Endodermal cell (in vitro differentiated cells): ENCODE data around the gene KLHL14. TPM values are rescaled to one million over a fixed set of nuclear protein-coding genes. Genes with fewer than 3 reads are reported as not detected.

ENCODE experiments used
- DNase-seq: peaks from one replicate; pipeline ENCODE4 v3.0.0-alpha.2; 2017
- H3K27ac ChIP-seq: 2 replicates; pipeline ENCODE4 v1.5.1; 2013; ENCODE audit warnings: mild to moderate bottlenecking, low read depth, low read length, moderate library complexity
- H3K27me3 ChIP-seq: 2 replicates; pipeline ENCODE4 v1.6.1; 2013; ENCODE audit warnings: mild to moderate bottlenecking, low read length, moderate library complexity; ENCODE audit not compliant: insufficient read depth, control insufficient read depth, poor library complexity, severe bottlenecking
- H3K36me3 ChIP-seq: 2 replicates; pipeline ENCODE4 v1.7.0; 2013; ENCODE audit warnings: mild to moderate bottlenecking, low read length, moderate library complexity; ENCODE audit not compliant: control insufficient read depth, insufficient read depth
- H3K4me1 ChIP-seq: one replicate; pipeline ENCODE4 v1.7.0; 2013; ENCODE audit warnings: low read length; ENCODE audit not compliant: control insufficient read depth, insufficient read depth
- H3K4me3 ChIP-seq: 2 replicates; pipeline ENCODE4 v1.5.1; 2013; ENCODE audit warnings: mild to moderate bottlenecking, low read length, moderate library complexity
- H3K9ac ChIP-seq: 2 replicates; pipeline ENCODE4 v1.6.1; 2013; ENCODE audit warnings: mild to moderate bottlenecking, low read length, moderate library complexity; ENCODE audit not compliant: poor library complexity, severe bottlenecking; ENCODE audit errors: extremely low read depth
- H3K9me3 ChIP-seq: 2 replicates; pipeline ENCODE4 v1.6.1; 2013; ENCODE audit warnings: mild to moderate bottlenecking, low read length, moderate library complexity; ENCODE audit not compliant: control insufficient read depth
- H3K27ac Mint-ChIP-seq: 2 replicates; pipeline ENCODE4 v1.8.0; 2020; ENCODE audit warnings: mixed read lengths
- H3K27me3 Mint-ChIP-seq: 2 replicates; pipeline ENCODE4 v1.8.0; 2021; ENCODE audit warnings: mild to moderate bottlenecking, mixed read lengths; ENCODE audit not compliant: insufficient read depth
- H3K36me3 Mint-ChIP-seq: 2 replicates; pipeline ENCODE4 v1.8.0; 2020; ENCODE audit warnings: low read depth, mixed read lengths
- H3K4me1 Mint-ChIP-seq: 2 replicates; pipeline ENCODE4 v1.8.0; 2020; ENCODE audit warnings: mixed read lengths
- H3K4me3 Mint-ChIP-seq: 2 replicates; pipeline ENCODE4 v1.8.0; 2020; ENCODE audit warnings: mild to moderate bottlenecking, moderate library complexity, mixed read lengths
- H3K9me3 Mint-ChIP-seq: 2 replicates; pipeline ENCODE4 v1.8.0; 2020; ENCODE audit warnings: mild to moderate bottlenecking, mixed read lengths
- WGBS, 2 experiments: methylation state at CpG; one replicate each; pipeline versions ENCODE4 v1.1.5 to v1.1.7; 2013; ENCODE audit warnings: missing lambda C conversion rate in 2 of 2, mixed read lengths in 1 of 2; ENCODE audit not compliant: insufficient coverage in 1 of 2, insufficient read length in 1 of 2; 5-methylcytosine and 5-hydroxymethylcytosine counted together
- total RNA-seq, 2 donors: library from RNA; stranded (reverse); fragmentation: NEBNext Ultra II Directional in 1 of 2; extraction: Animal tissue kit (Norgen Biotek cat#: 25700) in 1 of 2; gene quantifications; 2 replicates in 1 of 2; 3 replicates in 1 of 2; pipeline ENCODE4 v1.2.1, GENCODE V29; 2021
- TF ChIP-seq, protein P1 (sequence below): fragments of 200-600 bp; sonication (generic); conservative IDR thresholded peaks from 2 replicates; pipeline ENCODE4 v1.5.0; 2021; ENCODE audit warnings: antibody characterized with exemption, mild to moderate bottlenecking

The KLHL14 gene
- total RNA-seq, 2 donors from 2014 or later, result 4.2 TPM

DNA sequence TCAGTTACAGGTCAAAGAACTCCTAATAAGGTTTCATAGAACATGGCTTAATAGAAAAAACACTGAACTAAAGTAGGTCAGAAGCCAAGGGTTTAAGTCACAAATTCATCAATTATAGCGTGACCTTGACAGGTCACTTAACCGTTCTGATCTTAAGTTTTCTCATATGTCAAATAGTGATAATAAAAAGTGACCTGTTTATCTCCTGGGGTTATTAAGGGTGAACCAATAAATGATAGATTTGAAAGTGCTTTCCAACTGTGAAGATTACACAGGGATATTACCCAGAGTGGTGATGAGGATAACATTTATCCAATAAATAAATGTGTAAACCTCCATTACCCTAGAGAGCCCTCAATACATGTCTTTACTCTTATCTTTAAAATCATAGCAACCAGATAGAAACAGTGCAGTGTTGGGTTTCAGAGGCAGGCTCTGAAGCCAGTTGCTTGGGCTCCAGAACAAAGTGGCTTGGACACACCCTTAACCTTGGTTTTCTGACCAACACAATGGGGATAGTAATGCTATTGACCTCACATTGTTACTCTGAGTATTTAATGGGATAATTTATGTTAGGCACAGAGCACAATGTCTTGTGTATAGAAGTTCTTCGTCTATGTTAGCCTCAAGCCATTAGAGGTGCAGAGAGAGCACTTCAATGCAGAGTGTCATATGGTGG, 48.6 kb downstream of the KLHL14 start:
- H3K4me3 ChIP-seq, result no peak overlapping the region
- H3K27me3 Mint-ChIP-seq, result peaks cover 4% of the 10 kb centered on the region
- no peak overlapping the region for H3K9ac ChIP-seq
- H3K36me3 ChIP-seq, result no peaks in the 10 kb centered on the region
- no peak overlapping the region for H3K4me3 Mint-ChIP-seq
- H3K9me3 Mint-ChIP-seq, result no peaks in the 10 kb centered on the region
- H3K27me3 ChIP-seq, result no peaks in the 10 kb centered on the region
- WGBS, 2 experiments, result 73 to 94% methylated on average over 1 to 3 of the region's 3 CpGs
- H3K36me3 Mint-ChIP-seq, result no peaks in the 10 kb centered on the region
- no peak overlapping the region for H3K27ac Mint-ChIP-seq
- peaks cover 2% of the 10 kb centered on the region for H3K4me1 Mint-ChIP-seq
- no peak for DNase-seq
- H3K4me1 ChIP-seq, result no peaks in the 10 kb centered on the region
- no peaks in the 10 kb centered on the region for H3K9me3 ChIP-seq
- TF ChIP-seq, protein P1, sequence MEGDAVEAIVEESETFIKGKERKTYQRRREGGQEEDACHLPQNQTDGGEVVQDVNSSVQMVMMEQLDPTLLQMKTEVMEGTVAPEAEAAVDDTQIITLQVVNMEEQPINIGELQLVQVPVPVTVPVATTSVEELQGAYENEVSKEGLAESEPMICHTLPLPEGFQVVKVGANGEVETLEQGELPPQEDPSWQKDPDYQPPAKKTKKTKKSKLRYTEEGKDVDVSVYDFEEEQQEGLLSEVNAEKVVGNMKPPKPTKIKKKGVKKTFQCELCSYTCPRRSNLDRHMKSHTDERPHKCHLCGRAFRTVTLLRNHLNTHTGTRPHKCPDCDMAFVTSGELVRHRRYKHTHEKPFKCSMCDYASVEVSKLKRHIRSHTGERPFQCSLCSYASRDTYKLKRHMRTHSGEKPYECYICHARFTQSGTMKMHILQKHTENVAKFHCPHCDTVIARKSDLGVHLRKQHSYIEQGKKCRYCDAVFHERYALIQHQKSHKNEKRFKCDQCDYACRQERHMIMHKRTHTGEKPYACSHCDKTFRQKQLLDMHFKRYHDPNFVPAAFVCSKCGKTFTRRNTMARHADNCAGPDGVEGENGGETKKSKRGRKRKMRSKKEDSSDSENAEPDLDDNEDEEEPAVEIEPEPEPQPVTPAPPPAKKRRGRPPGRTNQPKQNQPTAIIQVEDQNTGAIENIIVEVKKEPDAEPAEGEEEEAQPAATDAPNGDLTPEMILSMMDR, result no peak
- no peak overlapping the region for H3K27ac ChIP-seq

DNA sequence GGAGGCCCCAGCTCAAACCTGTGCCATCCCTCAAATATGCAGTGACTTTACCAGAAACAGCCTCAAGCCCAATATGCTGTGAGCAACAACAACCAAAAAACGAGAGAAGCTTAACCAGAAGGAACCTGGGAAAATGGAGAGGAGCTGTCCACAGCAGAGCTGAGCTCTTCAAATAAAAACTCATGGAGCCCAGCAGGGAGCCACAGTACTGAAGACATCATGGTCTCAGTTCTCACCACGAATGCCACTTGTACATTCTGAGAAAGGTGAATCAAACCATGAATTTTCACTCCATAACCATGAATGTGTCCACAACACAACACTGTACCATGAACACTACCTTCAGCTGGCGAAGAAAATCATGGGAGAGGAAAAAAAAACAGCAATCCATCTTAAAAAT, 50.5 kb downstream of the KLHL14 start:
- H3K4me3 Mint-ChIP-seq, result no peak overlapping the region
- Histone ChIP-seq H3K27ac (no peak overlapping the region), H3K9me3 (no peaks in the 10 kb centered on the region), H3K4me1 (no peaks in the 10 kb centered on the region), H3K9ac (no peak overlapping the region), H3K27me3 (no peaks in the 10 kb centered on the region), H3K36me3 (no peaks in the 10 kb centered on the region), H3K4me3 (no peak overlapping the region)
- no peak overlapping the region for H3K27ac Mint-ChIP-seq
- peaks cover 2% of the 10 kb centered on the region for H3K4me1 Mint-ChIP-seq
- TF ChIP-seq, protein P1, result no peak
- no peaks in the 10 kb centered on the region for H3K36me3 Mint-ChIP-seq
- WGBS, 2 experiments, result 70 to 86% methylated on average over 2 to 3 of the region's 3 CpGs
- H3K9me3 Mint-ChIP-seq, result no peaks in the 10 kb centered on the region
- DNase-seq, result no peak
- peaks cover 4% of the 10 kb centered on the region for H3K27me3 Mint-ChIP-seq

DNA sequence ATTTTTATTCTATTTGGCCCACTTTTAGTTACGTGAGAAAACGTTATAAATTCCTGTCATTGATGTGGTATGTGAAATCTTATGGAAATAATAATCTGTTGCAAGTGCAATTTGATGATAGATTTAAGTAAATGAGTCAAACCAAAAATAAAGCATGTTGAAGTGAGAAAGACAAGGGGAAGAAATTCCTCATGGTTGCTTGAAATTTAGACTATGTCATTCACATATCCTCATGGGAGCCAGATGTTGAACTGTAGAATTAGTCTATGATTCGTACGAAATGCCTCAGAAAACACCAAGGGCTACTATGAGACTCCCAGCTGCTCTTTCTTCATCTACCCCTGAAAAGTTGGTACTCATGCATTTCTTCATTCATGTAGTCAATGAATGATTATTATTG, 55.7 kb downstream of the KLHL14 start:
- Mint-ChIP-seq H3K27ac (no peak overlapping the region), H3K9me3 (no peaks in the 10 kb centered on the region), H3K4me3 (no peak overlapping the region), H3K4me1 (peaks cover 6% of the 10 kb centered on the region), H3K36me3 (no peaks in the 10 kb centered on the region), H3K27me3 (peaks cover 4% of the 10 kb centered on the region)
- Histone ChIP-seq H3K9me3 (no peaks in the 10 kb centered on the region), H3K27me3 (no peaks in the 10 kb centered on the region), H3K4me3 (no peak overlapping the region), H3K9ac (no peak overlapping the region), H3K27ac (no peak overlapping the region), H3K4me1 (no peaks in the 10 kb centered on the region), H3K36me3 (no peaks in the 10 kb centered on the region)
- DNase-seq, result no peak
- TF ChIP-seq, protein P1, result no peak
- 97 to 100% methylated on average over 2 to 4 of the region's 4 CpGs for WGBS, 2 experiments
